Activated T-helper 1 cell treated with Interleukin-2 at 50 U/mL for 16 hours (primary cell): ENCODE data around the gene ATG14.
"Not testable (repeated sequence)": the region's sequence is repeated elsewhere in the genome, so short reads cannot be mapped to it uniquely, and the experiment has no call there.

Source experiments
- DNase-seq: peaks from one replicate; pipeline ENCODE4 v3.0.0-alpha.2; 2020; ENCODE audit warnings: low read depth

The ATG14 gene

GRCh38 chr14:55350461-55350860 is 61.2 kb downstream of the ATG14 start:
- DNase-seq = no peak

- no peak for DNase-seq
These were observed 62.1 kb downstream of the ATG14 start for GRCh38 chr14:55349565-55349964.

- DNase-seq = no peak
These were observed 62.7 kb downstream of the ATG14 start for GRCh38 chr14:55348766-55349453.

DNA sequence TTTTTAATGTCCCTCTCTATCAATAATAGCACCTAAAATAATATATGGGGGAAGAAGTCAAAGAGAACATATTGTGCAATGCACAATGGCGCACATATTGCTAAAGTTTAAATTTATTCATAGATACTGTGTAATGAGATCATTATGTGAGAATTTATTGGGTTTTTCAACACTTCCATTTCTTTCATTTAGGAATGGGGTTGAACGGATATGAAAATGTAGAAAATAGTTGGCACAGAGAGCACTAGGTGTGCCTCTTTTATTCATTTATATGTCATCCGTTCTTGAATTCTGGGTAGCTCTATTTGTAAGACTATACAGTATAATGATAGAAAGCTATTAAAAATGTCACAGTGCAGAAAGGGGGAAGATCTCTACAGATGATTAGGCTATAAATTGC is 63.9 kb downstream of the ATG14 start:
- DNase-seq = no peak

DNA sequence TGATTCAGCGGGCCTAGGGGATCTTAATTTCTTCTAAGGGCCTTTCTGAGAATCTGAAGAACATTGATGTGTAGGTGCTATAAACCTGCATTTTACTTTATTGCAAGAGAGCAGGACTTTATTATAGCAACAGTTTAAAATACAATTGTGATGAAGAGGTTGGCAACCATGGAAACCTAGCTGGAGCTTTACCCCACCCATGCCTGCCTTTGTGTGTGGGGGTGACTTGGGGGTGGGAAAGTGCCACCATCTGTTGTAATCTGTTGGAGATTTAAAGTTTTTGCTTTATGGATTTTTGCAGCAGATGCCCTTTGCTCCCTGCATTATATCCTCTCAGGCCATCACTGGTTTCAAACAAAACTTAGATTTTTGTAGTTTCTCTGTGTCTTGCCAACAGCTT is 64.6 kb downstream of the ATG14 start:
- no peak for DNase-seq

- not testable (repeated sequence) for DNase-seq
These were observed 67.0 kb downstream of the ATG14 start for GRCh38 chr14:55344582-55345163.

- no peak for DNase-seq
These were observed 69.8 kb downstream of the ATG14 start for GRCh38 chr14:55341781-55342180.

- no peak for DNase-seq
These were observed 71.1 kb downstream of the ATG14 start for GRCh38 chr14:55340482-55340881.

- DNase-seq = no peak
These were observed 71.9 kb downstream of the ATG14 start for GRCh38 chr14:55339770-55340169.

GRCh38 chr14:55336691-55337090 is 74.9 kb downstream of the ATG14 start:
- DNase-seq = no peak

- DNase-seq = no peak
These were observed 75.5 kb downstream of the ATG14 start for GRCh38 chr14:55336162-55336561.

- DNase-seq = no peak
These were observed 77.7 kb downstream of the ATG14 start for GRCh38 chr14:55333711-55334485.

- DNase-seq = no peak
These were observed 78.7 kb downstream of the ATG14 start for GRCh38 chr14:55332654-55333570.

DNA sequence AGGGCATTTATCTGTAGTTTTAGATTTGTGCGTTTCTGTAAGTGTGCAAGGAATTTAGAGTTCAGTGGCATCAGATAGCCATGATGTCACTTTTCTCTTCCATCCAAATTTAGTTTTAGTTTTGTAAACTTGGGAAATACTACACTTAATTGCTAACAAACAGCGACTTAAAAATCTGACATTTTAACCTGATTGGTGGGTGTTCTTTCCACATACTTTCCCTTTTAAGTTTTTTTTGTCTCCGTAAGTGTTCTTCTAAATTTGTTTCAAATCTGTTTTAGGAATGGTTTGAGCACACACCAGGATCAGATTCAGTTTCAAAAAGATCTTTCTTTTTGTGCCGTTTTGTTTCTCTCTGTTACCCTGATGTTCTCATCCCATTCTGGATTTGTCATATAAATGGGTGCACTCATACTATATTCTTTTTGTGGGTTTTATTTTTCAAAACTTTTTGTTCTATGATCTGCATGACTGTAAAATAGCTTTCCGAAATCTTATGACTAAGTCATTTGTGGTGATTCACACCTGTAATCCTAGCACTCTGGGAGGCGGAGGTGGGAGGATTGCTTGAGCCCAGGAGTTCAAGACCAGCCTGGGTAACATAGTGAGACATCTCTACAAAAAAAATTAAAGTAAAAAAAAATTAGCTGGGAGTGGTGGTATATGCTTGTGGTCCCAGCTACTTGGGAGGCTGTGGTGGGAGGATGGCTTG is 81.5 kb downstream of the ATG14 start:
- no peak for DNase-seq

- DNase-seq = no peak
These were observed 83.3 kb downstream of the ATG14 start for GRCh38 chr14:55328317-55328716.

- no peak for DNase-seq
These were observed 84.5 kb downstream of the ATG14 start for GRCh38 chr14:55327179-55327578.

- DNase-seq = no peak
These were observed 86.8 kb downstream of the ATG14 start for GRCh38 chr14:55324812-55325211.

DNA sequence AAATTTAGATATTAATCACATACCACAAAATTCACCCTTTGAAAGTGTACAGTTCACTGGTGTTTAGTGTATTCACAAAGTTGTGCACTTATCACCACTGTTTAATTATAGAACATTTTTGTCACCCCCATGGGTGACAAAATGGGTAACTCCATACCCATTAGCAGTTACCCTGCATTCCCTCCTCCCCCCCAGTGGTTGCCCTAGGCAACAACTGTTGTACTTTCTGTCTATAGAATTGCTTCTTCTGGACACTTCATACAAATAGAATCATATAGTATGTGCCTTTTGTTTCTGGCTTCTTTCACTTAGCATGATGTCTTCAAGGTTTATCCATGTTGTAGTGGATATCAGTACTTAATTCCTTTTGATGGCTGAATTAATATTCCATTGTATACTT is 87.7 kb downstream of the ATG14 start:
- no peak for DNase-seq

GRCh38 chr14:55318694-55319093 is 92.9 kb downstream of the ATG14 start:
- DNase-seq = no peak

- DNase-seq = no peak
These were observed 93.9 kb downstream of the ATG14 start for GRCh38 chr14:55317542-55318306.

- DNase-seq = no peak
These were observed 95.1 kb downstream of the ATG14 start for GRCh38 chr14:55316564-55316963.
